Stimulated activated CD4-positive, alpha-beta T cell treated with anti-CD3 and anti-CD28 coated beads, Interleukin-1b, Interleukin-23, amount 100 ng/mL, for 48 hours (primary cell): ENCODE results near the gene TMEM130.

Experiments
- DNase-seq: peaks from one replicate; pipeline ENCODE4 v3.0.0-alpha.2; 2020

Gene TMEM130

DNA sequence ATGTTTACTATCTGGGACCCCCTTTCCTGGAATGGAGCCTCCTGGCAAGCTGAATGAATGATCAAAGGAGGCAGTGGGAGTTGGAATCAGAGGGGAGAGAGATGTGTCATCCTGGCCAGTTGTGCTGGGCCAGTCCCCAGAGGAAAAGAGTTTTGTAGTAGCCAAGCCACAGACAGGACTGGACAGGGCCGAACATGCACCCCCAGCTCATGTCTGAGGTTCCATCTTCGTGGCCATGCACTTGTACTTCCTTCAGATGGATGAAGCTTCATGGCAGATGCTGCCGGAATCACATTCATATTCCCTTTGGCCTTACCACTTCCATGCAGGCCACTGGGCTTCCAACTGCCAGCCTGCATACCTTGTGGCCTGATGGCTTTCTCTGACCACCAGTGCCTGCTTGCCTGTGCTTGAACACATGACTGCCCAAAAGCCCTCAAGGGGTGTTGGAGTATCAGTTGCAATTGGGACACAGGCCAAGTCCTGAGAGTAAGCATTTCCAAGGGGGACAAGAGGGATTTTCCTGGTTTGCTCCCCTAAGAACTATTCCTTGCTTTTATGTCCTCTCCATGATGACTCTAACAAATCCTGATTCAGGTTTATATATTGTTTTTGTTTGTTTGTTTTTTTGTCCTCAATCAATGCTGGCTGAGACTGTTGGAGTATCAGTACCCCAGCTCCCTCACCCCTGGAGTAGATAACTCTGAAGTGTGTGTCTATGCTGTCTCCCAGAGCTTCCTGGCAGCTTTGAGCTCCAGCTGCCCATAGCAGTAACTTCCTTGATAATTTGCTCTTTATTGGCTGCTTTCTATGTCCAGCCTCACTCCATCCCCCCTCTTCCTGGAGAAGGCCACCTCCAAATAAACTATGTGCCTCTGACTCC, 63.6 kb downstream of the TMEM130 start:
- no peak for DNase-seq

DNA sequence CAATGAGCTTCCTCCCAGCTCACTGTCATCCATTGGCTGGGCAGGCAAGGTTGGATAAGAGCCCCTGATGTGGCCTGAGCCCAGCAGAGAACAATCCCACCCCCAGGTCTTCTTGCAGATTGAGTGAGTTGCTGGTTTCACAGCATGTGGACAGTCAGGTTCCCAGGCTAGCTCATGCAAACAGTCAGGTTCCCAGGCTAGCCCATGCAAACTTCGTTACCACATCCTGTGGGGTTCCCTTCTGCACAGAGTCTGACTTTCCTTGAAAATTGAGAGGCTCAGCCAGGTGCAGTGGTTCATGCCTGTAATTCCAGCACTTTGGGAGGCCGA, 67.1 kb downstream of the TMEM130 start:
- DNase-seq: no peak

DNA sequence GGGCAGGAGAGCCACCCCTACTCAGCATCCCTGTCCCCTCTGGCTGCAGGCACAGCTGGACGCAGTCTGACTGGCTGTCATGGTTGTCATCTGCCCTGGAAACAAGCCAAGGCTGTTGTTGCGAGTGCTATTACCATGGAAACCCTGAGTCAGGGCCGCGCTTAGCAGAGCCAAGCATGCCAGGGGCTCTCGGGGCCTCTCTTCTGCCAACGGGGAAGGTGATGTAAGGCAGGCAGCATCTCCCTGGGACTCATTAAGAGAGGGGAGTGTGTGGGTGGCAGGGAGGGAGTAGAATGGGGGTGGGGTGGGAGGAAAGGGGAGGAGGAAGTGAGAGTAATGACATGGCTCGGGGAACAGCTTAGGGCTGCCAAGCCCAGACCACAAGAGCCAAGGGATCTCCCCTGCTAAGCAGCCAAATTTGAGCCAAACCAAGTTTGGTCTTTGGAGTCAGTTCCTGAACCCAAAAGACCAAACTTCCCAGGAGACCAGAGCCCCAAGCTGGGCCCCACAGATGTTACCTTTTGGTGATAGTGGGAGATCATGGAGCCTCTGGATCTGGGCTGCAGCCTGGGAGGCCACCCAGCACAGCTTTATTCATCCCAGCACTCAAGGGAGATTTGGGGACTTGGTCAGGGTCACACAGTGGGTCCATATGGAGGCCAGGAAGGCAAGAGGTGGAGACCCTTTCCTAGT, 67.6 kb downstream of the TMEM130 start:
- peak; percentile 67 for DNase-seq

DNA sequence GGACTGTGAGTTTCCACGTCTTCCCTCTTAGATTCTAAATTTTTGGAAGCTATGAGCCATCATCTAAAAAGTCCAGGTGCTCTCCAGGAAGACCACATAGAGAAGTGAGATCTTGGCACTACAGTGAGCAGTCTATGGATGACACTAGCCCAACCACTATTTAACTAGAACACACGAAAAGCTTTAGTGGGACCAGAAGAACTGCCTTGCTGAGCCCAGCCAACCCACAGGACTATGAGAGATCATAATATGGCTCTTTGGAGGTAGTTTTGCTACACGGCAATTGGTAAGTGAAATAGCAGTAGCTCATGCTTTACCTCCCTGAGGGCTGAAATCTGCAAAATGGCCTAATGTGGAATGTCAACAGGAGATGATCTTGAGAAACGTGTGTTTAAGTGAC, 68.8 kb downstream of the TMEM130 start:
- DNase-seq: no peak

DNA sequence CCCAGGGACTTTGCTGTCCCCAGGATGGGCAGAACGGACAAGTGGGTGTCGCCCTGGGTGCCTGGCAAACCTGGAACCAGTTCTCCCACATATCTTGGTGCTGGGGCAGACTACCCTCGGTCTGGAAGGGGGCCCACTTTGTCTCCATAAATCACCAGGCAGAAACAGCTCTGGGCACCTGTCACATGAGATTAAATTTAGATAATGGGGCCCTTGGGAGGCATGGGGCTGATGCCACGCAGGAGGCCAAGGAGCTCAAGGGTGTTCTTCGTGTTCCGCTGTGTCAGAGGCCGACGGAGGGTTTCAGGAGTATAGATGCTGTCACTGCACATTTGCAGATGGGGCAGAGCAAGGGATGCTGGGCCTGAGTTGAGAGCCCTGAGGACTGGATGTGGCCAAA, 72.7 kb downstream of the TMEM130 start:
- no peak for DNase-seq
